GM12865 (cell line): ENCODE data around the gene MAPKBP1.
"Not testable (repeated sequence)": the region's sequence is repeated elsewhere in the genome, so short reads cannot be mapped to it uniquely, and the experiment has no call there.

Experiments used
- DNase-seq: peaks from one replicate; pipeline ENCODE4 v3.0.0; 2010; ENCODE audit warnings: low read depth
- H3K4me3 ChIP-seq: 2 replicates; pipeline ENCODE4 v1.5.1; 2011; ENCODE audit warnings: mild to moderate bottlenecking, low read depth, low read length, control low read depth
- TF ChIP-seq, protein P1 (sequence below): IDR thresholded peaks from 2 replicates; pipeline ENCODE4 v1.5.1; 2011; ENCODE audit warnings: low read length, control low read depth, low read depth, inconsistent platforms; ENCODE audit not compliant: insufficient read depth; ENCODE audit errors: missing control alignments

Gene MAPKBP1, protein sequence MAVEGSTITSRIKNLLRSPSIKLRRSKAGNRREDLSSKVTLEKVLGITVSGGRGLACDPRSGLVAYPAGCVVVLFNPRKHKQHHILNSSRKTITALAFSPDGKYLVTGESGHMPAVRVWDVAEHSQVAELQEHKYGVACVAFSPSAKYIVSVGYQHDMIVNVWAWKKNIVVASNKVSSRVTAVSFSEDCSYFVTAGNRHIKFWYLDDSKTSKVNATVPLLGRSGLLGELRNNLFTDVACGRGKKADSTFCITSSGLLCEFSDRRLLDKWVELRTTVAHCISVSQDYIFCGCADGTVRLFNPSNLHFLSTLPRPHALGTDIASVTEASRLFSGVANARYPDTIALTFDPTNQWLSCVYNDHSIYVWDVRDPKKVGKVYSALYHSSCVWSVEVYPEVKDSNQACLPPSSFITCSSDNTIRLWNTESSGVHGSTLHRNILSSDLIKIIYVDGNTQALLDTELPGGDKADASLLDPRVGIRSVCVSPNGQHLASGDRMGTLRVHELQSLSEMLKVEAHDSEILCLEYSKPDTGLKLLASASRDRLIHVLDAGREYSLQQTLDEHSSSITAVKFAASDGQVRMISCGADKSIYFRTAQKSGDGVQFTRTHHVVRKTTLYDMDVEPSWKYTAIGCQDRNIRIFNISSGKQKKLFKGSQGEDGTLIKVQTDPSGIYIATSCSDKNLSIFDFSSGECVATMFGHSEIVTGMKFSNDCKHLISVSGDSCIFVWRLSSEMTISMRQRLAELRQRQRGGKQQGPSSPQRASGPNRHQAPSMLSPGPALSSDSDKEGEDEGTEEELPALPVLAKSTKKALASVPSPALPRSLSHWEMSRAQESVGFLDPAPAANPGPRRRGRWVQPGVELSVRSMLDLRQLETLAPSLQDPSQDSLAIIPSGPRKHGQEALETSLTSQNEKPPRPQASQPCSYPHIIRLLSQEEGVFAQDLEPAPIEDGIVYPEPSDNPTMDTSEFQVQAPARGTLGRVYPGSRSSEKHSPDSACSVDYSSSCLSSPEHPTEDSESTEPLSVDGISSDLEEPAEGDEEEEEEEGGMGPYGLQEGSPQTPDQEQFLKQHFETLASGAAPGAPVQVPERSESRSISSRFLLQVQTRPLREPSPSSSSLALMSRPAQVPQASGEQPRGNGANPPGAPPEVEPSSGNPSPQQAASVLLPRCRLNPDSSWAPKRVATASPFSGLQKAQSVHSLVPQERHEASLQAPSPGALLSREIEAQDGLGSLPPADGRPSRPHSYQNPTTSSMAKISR (N-terminal part only)

DNA sequence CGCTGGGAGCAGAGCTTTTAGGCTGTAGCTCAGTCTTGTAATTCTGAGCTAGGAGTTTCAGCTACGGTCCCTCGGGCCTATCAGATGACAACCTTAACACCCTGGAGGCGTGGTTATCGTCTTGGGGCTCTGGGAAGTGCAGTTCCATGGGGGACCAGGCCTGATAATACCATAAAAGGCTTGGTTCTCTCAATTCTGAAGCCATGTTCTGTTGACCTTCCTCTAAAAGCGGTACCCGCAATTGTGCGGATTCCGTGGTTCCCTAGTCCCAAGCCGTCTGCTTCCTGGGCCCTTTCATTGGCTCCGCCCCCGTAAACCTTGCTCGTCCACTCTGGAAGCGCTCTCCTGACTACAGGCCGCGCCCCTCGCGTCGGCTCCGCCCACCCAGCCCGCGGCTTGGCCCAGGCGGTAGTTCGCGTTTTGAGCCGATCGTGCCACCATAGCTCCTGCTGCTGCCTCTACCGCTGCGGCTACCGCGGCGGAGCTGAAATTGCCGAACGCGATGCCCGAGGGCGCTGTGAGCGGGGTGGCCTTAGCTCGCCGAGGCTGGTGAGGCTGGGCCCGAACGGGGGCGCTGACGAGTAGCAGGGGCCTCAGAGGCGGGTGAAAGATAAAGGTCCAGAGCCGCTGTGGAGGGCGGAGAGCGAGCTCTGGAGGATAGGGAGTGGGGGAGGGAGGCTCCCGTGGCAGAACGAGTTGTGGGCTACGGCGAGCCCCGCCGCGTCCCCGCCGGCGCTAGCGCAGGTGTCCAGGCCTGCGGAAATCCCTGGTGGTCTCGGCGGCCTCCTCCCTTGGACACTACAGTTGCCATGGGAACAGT is at the start of gene MAPKBP1:
Gene MAPKBP1, plus strand, starts transcription at position 423 of the 820 bp plus-strand sequence. CDS start 792 bp downstream, outside the sequence.
- TF ChIP-seq, protein P1, sequence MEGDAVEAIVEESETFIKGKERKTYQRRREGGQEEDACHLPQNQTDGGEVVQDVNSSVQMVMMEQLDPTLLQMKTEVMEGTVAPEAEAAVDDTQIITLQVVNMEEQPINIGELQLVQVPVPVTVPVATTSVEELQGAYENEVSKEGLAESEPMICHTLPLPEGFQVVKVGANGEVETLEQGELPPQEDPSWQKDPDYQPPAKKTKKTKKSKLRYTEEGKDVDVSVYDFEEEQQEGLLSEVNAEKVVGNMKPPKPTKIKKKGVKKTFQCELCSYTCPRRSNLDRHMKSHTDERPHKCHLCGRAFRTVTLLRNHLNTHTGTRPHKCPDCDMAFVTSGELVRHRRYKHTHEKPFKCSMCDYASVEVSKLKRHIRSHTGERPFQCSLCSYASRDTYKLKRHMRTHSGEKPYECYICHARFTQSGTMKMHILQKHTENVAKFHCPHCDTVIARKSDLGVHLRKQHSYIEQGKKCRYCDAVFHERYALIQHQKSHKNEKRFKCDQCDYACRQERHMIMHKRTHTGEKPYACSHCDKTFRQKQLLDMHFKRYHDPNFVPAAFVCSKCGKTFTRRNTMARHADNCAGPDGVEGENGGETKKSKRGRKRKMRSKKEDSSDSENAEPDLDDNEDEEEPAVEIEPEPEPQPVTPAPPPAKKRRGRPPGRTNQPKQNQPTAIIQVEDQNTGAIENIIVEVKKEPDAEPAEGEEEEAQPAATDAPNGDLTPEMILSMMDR, result peak; percentile 77
- peak within 1 kb of the TSS; percentile 93 for H3K4me3 ChIP-seq

DNA sequence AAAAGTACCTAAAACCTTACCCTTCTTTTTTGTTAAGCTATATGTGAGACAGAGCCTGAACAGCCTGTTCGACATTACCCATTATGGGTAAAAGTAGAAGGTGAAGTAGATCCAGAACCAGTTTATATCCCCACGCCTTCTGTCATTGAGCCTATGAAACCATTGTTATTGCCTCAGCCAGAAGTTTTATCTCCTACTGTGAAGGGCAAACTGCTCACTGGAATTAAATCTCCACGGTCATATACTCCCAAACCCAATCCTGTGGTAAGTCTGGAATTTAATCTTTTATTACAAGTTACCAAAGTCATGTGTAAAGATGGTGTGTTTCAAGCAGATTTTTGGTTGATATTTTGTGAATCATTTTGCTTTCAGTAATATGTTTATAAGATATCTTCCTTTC is 47.1 kb upstream of the MAPKBP1 start:
- H3K4me3 ChIP-seq, result no peak overlapping the region
- TF ChIP-seq, protein P1, result no peak
- no peak for DNase-seq

More for the DNA sequence above, at the start of gene MAPKBP1:
- DNase-seq, result peak; percentile 99

DNA sequence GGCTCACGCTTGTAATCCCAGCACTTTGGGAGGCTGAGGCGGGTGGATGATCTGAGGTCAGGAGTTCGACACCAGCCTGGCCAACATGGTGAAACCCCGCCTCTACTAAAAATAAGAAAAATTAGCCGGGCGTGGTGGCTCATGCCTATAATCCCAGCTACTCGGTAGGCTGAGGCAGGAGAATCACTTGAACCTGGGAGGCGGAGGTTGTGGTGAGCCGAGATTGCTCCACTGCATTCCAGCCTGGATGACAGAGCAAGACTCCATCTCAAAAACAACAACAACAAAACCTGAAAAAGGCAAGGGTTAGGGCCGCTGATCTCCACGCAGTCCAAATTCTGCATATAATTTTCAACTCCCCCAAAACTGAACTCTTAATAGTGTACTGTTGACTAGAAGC is 46.2 kb upstream of the MAPKBP1 start:
- H3K4me3 ChIP-seq, DNase-seq: not testable (repeated sequence)

DNA sequence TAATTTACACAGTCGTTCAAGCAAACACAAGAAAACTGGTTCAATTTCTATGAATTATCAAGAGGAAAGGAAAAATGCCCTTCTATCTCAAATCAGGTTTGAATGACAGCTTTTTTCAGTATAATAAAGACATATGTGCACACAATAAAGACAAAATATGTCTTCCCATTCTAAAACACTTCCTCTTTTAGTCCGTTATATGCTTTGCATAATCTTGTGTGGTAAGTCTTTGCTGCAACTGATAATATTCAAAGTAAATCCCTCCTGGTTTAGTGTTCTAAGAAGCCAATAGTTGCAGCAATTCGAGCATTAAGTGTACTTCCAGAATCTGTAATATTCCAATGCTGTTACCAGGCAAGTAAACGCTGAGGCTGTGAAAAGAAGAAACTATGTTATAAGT is 43.7 kb upstream of the MAPKBP1 start:
- DNase-seq, result no peak
- TF ChIP-seq, protein P1, result no peak
- no peak overlapping the region for H3K4me3 ChIP-seq

DNA sequence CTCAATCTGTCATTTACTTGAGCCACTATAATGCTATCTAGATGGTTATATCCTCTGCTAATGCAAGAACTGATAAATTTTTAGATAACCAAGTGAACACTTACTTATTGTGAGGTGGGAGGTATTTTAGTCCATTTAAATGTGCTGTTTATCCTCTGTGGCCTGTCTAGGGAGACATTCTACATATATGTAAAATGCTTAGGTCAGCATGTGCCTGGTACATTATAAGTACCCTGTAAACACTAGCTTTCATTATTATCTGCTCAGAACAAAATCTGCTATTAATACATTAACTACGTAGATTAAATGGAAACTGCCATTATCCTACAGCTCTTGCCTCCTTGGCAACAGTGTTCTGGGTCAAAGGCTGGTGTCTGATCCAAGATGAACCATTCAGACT is 41.8 kb upstream of the MAPKBP1 start:
- no peak for DNase-seq
- TF ChIP-seq, protein P1, result no peak
- H3K4me3 ChIP-seq, result no peak overlapping the region

DNA sequence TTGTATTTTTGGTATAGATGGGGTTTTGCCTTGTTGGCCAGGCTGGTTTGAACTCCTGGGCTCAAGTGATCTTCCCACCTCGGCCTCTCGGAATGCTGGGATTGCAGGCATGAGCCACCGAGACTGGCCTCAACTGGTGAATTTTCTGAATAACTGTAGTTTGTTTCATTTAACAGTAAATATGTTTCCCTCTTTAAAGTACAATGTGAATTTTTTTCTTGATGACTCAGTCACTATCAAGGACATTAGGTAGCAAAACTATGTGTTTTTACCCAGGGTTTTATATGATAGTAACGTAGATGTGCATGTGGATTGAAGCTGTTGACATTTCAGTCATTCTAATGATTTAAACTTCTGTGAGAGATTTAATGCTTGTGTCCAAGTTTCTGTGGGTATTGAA is 40.2 kb upstream of the MAPKBP1 start:
- no peak for DNase-seq
- no peak overlapping the region for H3K4me3 ChIP-seq
- TF ChIP-seq, protein P1, result no peak
